Measurements from ENCODE around the gene MYLK.

- no peak for TF ChIP-seq CTCF (IDR thresholded peaks at IDR 0.05; ENCODE audit: low read length)
- TF ChIP-seq EZH2 (IDR thresholded peaks at IDR 0.05; ENCODE audit: borderline replicate concordance, low read length), result no peak
Observed at GRCh38 chr3:123791417-123791816, 92.7 kb downstream of the MYLK start.

Measured in OCI-LY1 (cell line).